Heart left ventricle (tissue), 16 donors: ENCODE measurements around the gene PLSCR1. TPM values are rescaled to one million over a fixed set of nuclear protein-coding genes. Genes with fewer than 3 reads are reported as not detected.
A peak's percentile ranks its signal among the peaks of the same experiment; 100 is the strongest.

Experiments used
- ATAC-seq, 4 donors: fragments of 200-7000 bp; cut with Tn5 transposase; one replicate each; pipeline ENCODE4 v1.9.1; 2020 to 2022; ENCODE audit warnings: moderate library complexity in 4 of 4, mild to moderate bottlenecking in 3 of 4, moderate number of reproducible peaks in 1 of 4
- DNase-seq, 5 donors: peaks; one replicate each; pipeline ENCODE4 v3.0.0-alpha.2; 2020
- H3K27ac ChIP-seq, 12 donors: fragments of 200-600 bp; sonication (generic) in 4 of 12; one replicate each; pipeline versions ENCODE4 v1.5.0 to v1.8.0; 2016 to 2022; ENCODE audit warnings: mild to moderate bottlenecking in 2 of 12
- H3K27me3 ChIP-seq, 9 donors: fragments of 200-600 bp; sonication (generic) in 2 of 9; one replicate each; pipeline versions ENCODE4 v1.5.1 to v1.8.0; 2016 to 2022; ENCODE audit warnings: mild to moderate bottlenecking in 3 of 9
- H3K36me3 ChIP-seq, 9 donors: fragments of 200-600 bp; sonication (generic) in 2 of 9; one replicate each; pipeline versions ENCODE4 v1.5.0 to v1.8.0; 2018 to 2022; ENCODE audit warnings: mild to moderate bottlenecking in 2 of 9
- H3K4me1 ChIP-seq, 12 donors: fragments of 200-600 bp; sonication (generic) in 4 of 12; one replicate each; pipeline versions ENCODE4 v1.5.0 to v1.8.0; 2016 to 2022; ENCODE audit warnings: mild to moderate bottlenecking in 3 of 12
- H3K4me3 ChIP-seq, 12 donors: fragments of 200-600 bp; sonication (generic) in 4 of 12; one replicate each; pipeline versions ENCODE4 v1.5.0 to v1.8.0; 2017 to 2022; ENCODE audit warnings: mild to moderate bottlenecking in 9 of 12, moderate library complexity in 4 of 12
- H3K9me3 ChIP-seq, 12 donors: fragments of 200-600 bp; sonication (generic) in 4 of 12; one replicate each; pipeline versions ENCODE4 v1.5.0 to v1.8.0; 2016 to 2022; ENCODE audit warnings: mild to moderate bottlenecking in 1 of 12
- POLR2A ChIP-seq, 2 donors: fragments of 450-650 bp; IDR thresholded peaks; one replicate each; pipeline ENCODE4 v1.6.1; 2017; ENCODE audit warnings: antibody characterized with exemption in 2 of 2, mild to moderate bottlenecking in 2 of 2, moderate library complexity in 2 of 2
- WGBS, 4 donors: extraction: QIAGEN DNeasy Blood & Tissue Kit in 2 of 4; methylation state at CpG; one replicate each; pipeline versions ENCODE4 v1.1.5 to v1.1.7; 2013 to 2018; 5-methylcytosine and 5-hydroxymethylcytosine counted together
- intact Hi-C, 10 donors: fragments of 100-400 bp; cut with DNase I; formaldehyde crosslinking; loops; one replicate each; pipeline versions ENCODE4 v1.11.1 to v1.14.2; 2022
- polyA plus RNA-seq, 2 donors: library from polyadenylated mRNA; stranded (reverse); fragments of 200-250 nt; gene quantifications; one replicate each; pipeline ENCODE4 v1.2.3, GENCODE V29; 2013
- total RNA-seq, 9 donors: library from RNA; depleted of rRNA in 2 of 9; stranded (reverse); fragments of >200 nt in 2 of 9; fragmentation: NEBNext Ultra II Directional in 3 of 9; extraction: Animal tissue kit (Norgen Biotek cat#: 25700) in 3 of 9; gene quantifications; one replicate each; pipeline versions ENCODE4 v1.1.0 to v1.2.4, GENCODE V29; 2016 to 2023
- TF ChIP-seq, protein P1 (sequence below), 12 donors: fragments of 200-600 bp; sonication (generic) in 4 of 12; IDR thresholded peaks; one replicate each; pipeline versions ENCODE4 v1.5.0 to v1.8.0; 2018 to 2022; ENCODE audit warnings: antibody characterized with exemption in 12 of 12, mild to moderate bottlenecking in 5 of 12
- donor health status: ischemic (EF 13 %, LVEDD 7.1; RV severe dilation, severe dysfunction).
- donor health status: healthy with polysubstance abuse.
- donor health status: DM: no; HTN: yes; CAD: no.
- donor health status: DM: no; HTN: no; CAD: no.
- donor health status: ischemic (EF 25% LVEDD 6.9; RV normal size, moderate dysfunction).
- donor health status: ischemic (EF 25% LVEDD 5.7; RV mildly dilated, moderate dysfunction).
- donor health status: healthy.
- donor health status: DM: yes; HTN: yes; CAD: no.
- donor health status: ischemic (EF 35%, LVEDD 5.7; RV mildly dilated, moderate dysfunction).
- donor health status: nonischemic (EF 11% LVEDD 7.7; RV severe dilation, severe dysfunction).
- donor health status: DM: yes; HTN: yes; CAD: no.
- donor health status: PGD.
- donor health status: ischemic (EF 29% LVEDD 5.4; RV normal size, mild dysfunction).
- donor health status: nonischemic (EF 23%, LVEDD 6.1; RV moderate dilation, normal function).

PLSCR1 gene
- total and polyA plus RNA-seq, 11 donors = 6.9 to 113 (median 25.8) TPM

- 86 to 97% (median 89%) methylated on average over 1 of the region's 1 CpG for WGBS, 4 donors
- intact Hi-C loops = no loop called here
- TF ChIP-seq POLR2A (IDR thresholded peaks at IDR 0.05) = no peak
- TF ChIP-seq, protein P1, sequence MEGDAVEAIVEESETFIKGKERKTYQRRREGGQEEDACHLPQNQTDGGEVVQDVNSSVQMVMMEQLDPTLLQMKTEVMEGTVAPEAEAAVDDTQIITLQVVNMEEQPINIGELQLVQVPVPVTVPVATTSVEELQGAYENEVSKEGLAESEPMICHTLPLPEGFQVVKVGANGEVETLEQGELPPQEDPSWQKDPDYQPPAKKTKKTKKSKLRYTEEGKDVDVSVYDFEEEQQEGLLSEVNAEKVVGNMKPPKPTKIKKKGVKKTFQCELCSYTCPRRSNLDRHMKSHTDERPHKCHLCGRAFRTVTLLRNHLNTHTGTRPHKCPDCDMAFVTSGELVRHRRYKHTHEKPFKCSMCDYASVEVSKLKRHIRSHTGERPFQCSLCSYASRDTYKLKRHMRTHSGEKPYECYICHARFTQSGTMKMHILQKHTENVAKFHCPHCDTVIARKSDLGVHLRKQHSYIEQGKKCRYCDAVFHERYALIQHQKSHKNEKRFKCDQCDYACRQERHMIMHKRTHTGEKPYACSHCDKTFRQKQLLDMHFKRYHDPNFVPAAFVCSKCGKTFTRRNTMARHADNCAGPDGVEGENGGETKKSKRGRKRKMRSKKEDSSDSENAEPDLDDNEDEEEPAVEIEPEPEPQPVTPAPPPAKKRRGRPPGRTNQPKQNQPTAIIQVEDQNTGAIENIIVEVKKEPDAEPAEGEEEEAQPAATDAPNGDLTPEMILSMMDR (IDR thresholded peaks at IDR 0.05) = no peak
- Histone ChIP-seq H3K27ac (no peak overlapping the region), H3K9me3 (no peaks in the 10 kb centered on the region), H3K4me3 (no peak overlapping the region), H3K4me1 (peaks cover 0 to 39% (median 7%) of the 10 kb centered on the region in 12 donors), H3K36me3 (no peaks in the 10 kb centered on the region), H3K27me3 (peaks cover 0 to 3% (median 0%) of the 10 kb centered on the region in 9 donors)
- ATAC-seq (no peak), DNase-seq (no peak)
These were observed 2.1 kb upstream of the PLSCR1 start for GRCh38 chr3:146546366-146546965.

GRCh38 chr3:146544929-146545528 lies 622 bp upstream of the PLSCR1 start:
- Histone ChIP-seq H3K4me1 (peaks cover 0 to 40% (median 13%) of the 10 kb centered on the region in 12 donors), H3K27ac (peak overlapping the region; percentile 87 to 99 (median 97)), H3K9me3 (no peaks in the 10 kb centered on the region), H3K36me3 (peaks cover 0 to 6% (median 0%) of the 10 kb centered on the region in 9 donors), H3K4me3 (peak overlapping the region; percentile 38 to 92 (median 77)), H3K27me3 (peaks cover 0 to 3% (median 0%) of the 10 kb centered on the region in 9 donors)
- TF ChIP-seq POLR2A (IDR thresholded peaks at IDR 0.05) = no peak
- TF ChIP-seq, protein P1 (IDR thresholded peaks at IDR 0.05) = no peak
- no peak for ATAC-seq
- no peak for DNase-seq
- 52 to 56% (median 55%) methylated on average over 8 of the region's 8 CpGs for WGBS, 4 donors
- intact Hi-C loops = loop anchor here in 6 of 10 donors (2.0 to 5.0 kb wide), 3 partner anchors 38 to 76 kb away; partner anchors contain the start of gene PLSCR2 (in 1 of the 6)

- H3K4me3 ChIP-seq = peak overlapping the region; percentile 38 to 92 (median 77)
- peaks cover 0 to 52% (median 19%) of the 10 kb centered on the region in 12 donors for H3K4me1 ChIP-seq
- H3K27ac ChIP-seq = peak overlapping the region; percentile 87 to 99 (median 97)
- intact Hi-C loops = loop anchor here in 6 of 10 donors (2.0 to 5.0 kb wide), 3 partner anchors 36 to 75 kb away; partner anchors contain the start of gene PLSCR2 (in 1 of the 6)
- DNase-seq (peak in 3 of 5 donors; percentile 30 to 55 (median 34)), ATAC-seq (peak in 3 of 4 donors; percentile 14 to 42 (median 18))
- WGBS, 4 donors = 2 to 11% (median 9%) methylated on average over 9 to 10 of the region's 10 CpGs
- H3K36me3 ChIP-seq = peaks cover 0 to 15% (median 0%) of the 10 kb centered on the region in 9 donors
- TF ChIP-seq, protein P1 (IDR thresholded peaks at IDR 0.05) = no peak
- no peak for TF ChIP-seq POLR2A (IDR thresholded peaks at IDR 0.05)
- no peaks in the 10 kb centered on the region for H3K9me3 ChIP-seq
- H3K27me3 ChIP-seq = peaks cover 0 to 3% (median 0%) of the 10 kb centered on the region in 9 donors
These were observed 876 bp downstream of the PLSCR1 start for GRCh38 chr3:146543461-146544001.

- Histone ChIP-seq H3K4me3 (peak overlapping the region; percentile 2 to 92 (median 77)), H3K9me3 (no peaks in the 10 kb centered on the region), H3K27ac (peak overlapping the region; percentile 8 to 99 (median 97)), H3K36me3 (peaks cover 0 to 20% (median 0%) of the 10 kb centered on the region in 9 donors), H3K4me1 (peaks cover 0 to 57% (median 22%) of the 10 kb centered on the region in 12 donors), H3K27me3 (peaks cover 0 to 3% (median 0%) of the 10 kb centered on the region in 9 donors)
- intact Hi-C loops = loop anchor here in 4 of 10 donors (5.0 kb wide), 1 partner anchor 36 kb away; no protein-coding TSS in a partner anchor
- WGBS, 4 donors = 42 to 59% (median 48%) methylated on average over 2 of the region's 2 CpGs
- ATAC-seq = no peak
- TF ChIP-seq POLR2A (IDR thresholded peaks at IDR 0.05) = no peak
- TF ChIP-seq, protein P1 (IDR thresholded peaks at IDR 0.05) = no peak
- no peak for DNase-seq
These were observed 1.4 kb downstream of the PLSCR1 start for GRCh38 chr3:146542978-146543377.
